HG02678 (cell line): ENCODE results near the gene DGCR8.

Experiments used
- ATAC-seq: cut with Tn5 transposase; IDR thresholded peaks from one replicate; pipeline ENCODE4 v1.9.1; 2021; ENCODE audit warnings: mild to moderate bottlenecking, moderate library complexity; ENCODE audit not compliant: unreplicated experiment

The DGCR8 gene

GRCh38 chr22:20052309-20053259 lies 27.5 kb upstream of the DGCR8 start:
- no peak for ATAC-seq

DNA sequence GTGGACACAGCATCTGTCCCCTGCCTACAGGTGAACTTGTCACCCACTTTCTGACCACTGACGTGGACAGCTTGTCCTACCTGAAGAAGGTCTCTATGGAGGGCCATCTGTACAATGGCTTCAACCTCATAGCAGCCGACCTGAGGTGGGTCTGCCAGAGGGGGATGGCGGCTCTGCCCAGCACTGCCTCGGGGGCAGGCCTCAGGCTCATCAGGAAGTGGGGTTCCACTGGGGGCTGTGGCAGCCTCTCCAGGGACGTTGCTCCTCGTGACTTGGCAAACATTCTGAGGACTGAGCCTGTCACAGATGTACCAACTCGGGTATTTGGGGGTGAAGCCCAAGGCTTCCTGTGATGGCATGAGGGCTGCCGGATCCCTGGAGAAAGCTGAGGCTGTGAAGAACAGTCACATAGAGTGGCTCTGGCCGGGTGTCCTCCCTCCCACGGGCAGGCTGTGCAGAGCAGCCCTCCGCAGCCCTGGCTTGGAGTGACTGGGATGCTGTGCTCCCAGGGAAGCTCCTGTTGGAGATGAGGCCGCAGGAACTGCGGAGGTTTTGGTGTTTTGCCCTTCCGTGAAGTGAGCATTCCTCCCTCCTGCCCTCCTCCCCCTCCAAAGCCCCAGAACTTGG lies 26.5 kb upstream of the DGCR8 start:
- no peak for ATAC-seq

DNA sequence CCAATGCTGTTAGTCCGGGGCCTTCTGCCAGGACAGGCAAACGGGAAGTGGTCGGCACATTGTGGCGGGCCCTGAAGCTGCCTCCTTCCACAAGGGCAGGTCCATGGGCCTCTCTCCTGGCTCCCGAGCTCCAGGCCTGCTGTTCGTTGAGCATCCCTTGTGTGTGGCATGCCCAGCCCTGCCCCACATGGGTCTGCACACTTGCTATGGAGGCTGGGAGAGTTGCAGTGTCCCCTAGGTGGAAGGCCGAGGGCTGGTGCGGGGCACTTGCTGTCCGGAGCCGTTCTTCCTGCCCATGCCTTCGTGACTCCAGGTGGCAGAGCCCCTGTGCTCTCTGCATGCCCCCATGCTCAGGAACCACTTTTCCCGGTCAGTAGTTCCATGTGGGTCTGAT lies 26.0 kb upstream of the DGCR8 start:
- no peak for ATAC-seq

- no peak for ATAC-seq
Observed at GRCh38 chr22:20054485-20054884, 25.6 kb upstream of the DGCR8 start.

DNA sequence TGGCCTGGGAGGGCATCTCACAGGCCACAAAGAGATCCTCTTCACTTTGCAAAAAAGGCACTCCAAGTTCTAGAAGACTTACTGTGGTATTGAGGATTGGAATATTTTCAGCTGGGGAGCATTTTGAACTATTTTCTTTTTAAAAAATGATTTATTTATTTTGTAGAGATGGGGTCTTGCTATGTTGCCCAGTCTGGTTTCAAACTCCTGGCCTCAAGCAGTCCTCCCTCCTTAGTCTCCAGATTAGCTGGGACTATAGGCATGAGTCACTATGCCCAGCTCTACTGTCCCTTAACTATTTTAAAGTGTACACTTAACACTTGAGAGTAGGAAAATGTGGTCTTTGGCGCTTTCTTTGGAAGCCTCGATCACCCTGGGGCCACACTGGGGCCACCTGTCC lies 24.9 kb upstream of the DGCR8 start:
- ATAC-seq = no peak

GRCh38 chr22:20055654-20056053 lies 24.4 kb upstream of the DGCR8 start:
- no peak for ATAC-seq

DNA sequence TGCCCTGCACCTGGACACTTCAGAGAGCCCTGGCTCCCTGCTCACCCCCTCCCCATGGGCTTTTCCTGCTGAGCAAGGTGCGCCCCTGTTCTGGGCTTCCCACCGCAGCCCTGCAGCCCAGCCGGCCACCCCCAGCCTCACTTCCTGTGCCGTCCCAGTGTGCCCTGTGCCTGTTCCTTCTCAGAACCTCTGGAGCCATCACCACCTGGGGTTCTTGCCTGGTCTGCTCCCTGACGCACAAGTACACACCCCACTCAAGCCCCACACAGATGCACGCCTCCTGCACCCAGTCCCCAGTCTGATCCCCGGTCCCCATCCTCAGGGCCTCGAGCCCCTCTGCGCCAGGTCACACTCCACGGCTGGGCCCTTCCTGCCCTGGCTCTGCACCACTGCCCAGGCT lies 23.9 kb upstream of the DGCR8 start:
- ATAC-seq = no peak

DNA sequence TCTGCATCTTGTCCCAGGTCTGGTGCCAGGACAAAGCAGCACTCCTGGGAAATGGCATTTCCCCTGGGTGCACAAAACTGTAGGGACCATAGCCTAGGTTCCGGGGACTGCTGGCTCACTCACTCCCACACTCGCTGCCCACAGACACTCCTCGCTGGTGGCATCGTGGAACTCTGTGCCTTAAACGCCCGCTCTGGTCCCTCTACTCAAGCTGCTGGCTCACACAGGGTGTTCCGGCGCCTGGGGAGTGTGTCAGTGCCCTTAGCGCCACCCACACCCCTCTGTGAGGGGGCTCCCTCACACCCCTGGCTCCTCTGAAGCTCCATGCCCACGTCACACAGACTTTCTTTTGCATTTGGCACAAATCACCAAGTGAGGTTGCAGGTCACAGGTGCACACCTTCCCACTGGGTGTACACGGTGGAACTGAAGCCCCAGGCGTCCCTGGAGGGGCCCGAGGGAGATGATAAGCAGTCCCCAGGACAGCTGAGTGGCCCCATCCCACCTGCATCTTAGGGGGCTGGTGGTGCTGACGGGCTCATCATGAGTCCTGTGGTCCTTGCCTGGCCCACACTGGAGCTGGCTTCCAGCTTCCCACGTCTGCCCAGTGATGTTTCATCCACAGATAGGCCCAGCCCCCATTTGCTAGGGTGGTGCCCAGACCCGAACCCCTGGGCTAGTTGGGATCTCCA lies 23.2 kb upstream of the DGCR8 start:
- ATAC-seq = no peak

GRCh38 chr22:20057596-20058268 lies 22.3 kb upstream of the DGCR8 start:
- ATAC-seq = no peak

DNA sequence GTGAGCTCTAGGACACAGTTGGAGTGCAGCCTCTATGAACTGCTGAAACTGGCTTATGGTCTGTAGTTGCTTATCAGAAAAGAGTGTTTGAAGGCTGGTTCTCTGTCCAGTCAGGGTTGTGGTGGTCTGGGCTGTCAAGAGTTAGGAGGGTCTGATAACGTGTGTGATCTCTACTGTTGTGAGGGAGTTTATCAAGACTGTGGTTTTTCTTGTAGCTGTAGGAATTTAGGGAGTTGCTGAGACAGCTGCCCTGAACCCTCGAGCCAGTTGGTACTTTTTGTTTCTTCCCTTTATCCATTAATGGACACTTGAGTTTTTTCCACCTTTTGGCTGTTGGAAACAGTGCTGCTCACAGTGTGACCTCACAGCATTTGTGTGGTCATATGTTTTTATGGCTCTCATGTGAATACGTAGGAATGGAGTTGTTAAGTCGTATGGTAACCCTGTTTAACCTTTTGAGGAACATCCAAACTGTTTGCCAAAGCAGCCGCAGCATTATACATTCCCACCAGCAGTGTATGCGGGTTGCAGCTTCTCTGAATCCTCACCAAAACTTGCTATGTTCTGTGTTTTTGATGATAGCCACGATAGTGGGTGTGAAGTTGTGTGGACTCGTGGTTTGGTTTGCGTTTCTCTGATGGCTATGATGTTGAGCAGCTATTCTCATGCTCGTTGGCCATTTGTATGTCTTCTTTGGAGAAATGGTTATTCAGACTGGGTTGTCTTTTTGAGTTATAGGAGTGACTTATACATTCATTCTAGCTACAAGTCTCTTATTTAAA lies 20.9 kb upstream of the DGCR8 start:
- ATAC-seq = no peak

DNA sequence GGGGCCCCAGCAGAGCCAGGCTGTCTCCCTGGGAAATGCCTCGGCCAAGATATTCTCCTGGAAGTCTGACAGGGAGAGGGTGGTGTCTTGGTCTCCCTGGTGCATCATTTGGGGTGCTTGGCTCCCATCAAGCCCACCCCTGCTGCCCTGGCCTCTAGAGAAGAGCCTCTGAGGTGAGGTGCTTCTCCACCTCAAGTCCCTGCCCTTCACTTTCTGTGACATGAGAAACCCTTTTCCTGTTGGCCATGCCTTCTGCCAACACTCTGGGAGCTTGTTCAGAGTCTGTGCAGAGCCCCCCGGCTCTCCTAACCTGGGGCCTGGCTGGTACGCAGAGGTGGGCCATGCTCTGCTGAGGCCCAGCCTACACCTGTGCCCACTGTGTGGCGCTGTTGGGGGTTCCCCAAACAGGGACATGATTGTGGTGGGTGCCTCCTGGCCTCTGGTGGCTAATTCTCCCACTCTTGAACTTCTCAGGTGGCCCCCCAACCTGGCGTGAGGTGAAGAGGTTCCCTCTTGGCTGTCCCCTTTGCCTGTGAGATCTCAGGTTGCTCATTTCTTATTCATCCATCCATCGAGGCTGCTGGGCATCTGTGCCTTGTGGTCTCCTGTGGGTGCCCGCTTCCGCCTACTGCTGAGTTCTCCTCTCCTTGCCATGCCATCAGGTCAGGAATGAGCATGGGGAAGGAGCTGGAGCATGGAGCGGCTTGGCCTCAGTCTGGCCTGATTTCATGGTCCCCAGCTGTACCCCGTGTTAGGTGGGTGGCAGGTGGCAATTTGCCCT lies 19.2 kb upstream of the DGCR8 start:
- no peak for ATAC-seq

- ATAC-seq = no peak
Observed at GRCh38 chr22:20061481-20061861, 18.6 kb upstream of the DGCR8 start.

- ATAC-seq = no peak
Observed at GRCh38 chr22:20062043-20062765, 17.8 kb upstream of the DGCR8 start.

DNA sequence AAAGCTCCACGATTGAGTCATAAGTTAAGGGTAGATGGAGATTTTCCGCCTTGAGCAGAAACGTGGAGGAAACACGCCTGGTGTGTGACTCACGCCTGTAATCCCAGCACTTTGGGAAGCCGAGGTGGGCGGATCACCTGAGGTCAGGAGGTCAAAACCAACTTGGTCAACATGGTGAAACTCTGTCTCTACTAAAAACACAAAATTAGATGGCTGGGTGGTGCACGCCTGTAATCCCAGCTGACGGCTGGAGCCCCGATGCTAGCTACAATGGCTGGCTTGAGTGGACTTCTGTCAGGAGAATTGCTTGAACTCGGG lies 17.3 kb upstream of the DGCR8 start:
- ATAC-seq = no peak

DNA sequence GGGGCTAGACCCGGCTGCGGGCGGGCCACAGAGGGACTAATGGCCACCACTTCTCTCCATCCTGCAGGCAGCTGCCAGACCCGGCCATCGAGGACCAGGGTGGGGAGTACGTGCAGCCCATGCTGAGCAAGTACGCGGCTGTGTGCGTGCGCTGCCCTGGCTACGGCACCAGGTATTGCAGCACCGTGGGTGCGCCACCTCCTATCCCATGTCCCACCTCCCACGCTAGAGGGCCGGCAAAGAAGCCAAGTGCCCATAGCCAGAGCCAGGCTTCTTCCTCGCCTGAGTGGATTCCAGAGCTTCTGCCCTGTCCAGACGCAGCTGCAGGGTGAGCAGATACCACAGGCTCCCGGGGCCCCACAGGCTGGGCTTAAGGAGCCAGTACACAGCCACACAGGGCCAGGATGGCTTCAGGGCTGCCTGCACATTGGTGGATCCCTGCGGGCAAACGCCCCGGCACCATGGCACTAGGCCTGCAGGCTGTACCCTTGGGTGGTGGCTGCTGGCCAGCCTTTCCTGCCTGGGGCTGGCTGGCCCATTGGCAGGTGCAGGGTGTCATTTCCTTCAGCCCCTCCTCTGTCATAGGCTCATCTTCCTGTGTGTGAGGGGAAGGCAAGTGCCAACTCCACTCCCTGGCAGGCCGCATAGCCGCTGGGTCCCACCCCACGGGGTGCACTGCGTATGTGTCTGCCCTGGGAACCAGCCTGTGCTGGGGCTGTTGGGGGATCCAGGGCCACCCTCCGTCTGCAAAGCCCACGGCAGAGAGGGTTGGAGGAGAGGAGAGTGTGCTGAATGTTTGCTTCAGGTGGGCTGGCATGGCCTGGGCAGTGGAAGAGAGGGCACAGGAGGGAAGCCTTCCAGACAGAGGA lies 16.5 kb upstream of the DGCR8 start:
- ATAC-seq = no peak

- ATAC-seq = no peak
Observed at GRCh38 chr22:20064140-20064480, 15.9 kb upstream of the DGCR8 start.

DNA sequence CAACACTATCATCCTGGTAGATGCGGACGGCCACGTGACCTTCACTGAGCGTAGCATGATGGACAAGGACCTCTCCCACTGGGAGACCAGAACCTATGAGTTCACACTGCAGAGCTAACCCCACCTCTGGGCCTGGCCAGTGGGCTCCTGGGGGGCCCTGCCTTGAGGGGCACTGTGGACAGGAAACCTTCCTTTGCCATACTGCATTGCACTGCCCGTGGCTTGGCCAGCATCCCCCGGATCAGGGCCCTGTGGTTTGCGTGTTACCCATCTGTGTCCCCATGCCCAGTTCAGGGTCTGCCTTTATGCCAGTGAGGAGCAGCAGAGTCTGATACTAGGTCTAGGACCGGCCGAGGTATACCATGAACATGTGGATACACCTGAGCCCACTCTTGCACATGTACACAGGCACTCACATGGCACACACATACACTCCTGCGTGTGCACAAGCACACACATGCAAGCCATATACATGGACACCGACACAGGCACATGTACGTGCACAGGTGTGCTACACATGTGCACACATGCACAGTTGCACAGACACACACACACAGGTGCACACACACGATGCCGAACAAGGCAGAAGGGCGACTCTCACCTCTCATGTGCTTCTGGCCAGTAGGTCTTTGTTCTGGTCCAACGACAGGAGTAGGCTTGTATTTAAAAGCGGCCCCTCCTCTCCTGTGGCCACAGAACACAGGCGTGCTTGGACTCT lies 15.3 kb upstream of the DGCR8 start:
- no peak for ATAC-seq
